Activated CD8-positive, alpha-beta T cell treated with anti-CD3 and anti-CD28 coated beads, Interleukin-2, amount 10 ng/mL, durations not matched to agents 7 days and 5 days (primary cell): ENCODE measurements around the gene DNAL4. TPM values are rescaled to one million over a fixed set of nuclear protein-coding genes. Genes with fewer than 3 reads are reported as not detected.

Experiments
- ATAC-seq: fragments of 150-1000 bp; cut with Tn5 transposase; one replicate; pipeline ENCODE4 v1.10.0; 2021; ENCODE audit warnings: moderate library complexity
- CTCF ChIA-PET: fragments of 350-600 bp; sonication (Branson Sonifier 250); formaldehyde crosslinking; loops from one replicate; lab custom pipeline; 2021; ENCODE audit warnings: antibody characterized with exemption; lab: Charles Lee
- POLR2A ChIA-PET: fragments of 350-600 bp; sonication (Branson Sonifier 250); formaldehyde crosslinking; loops from one replicate; lab custom pipeline; 2021; ENCODE audit warnings: antibody characterized with exemption; lab: Charles Lee
- DNase-seq: peaks from one replicate; pipeline ENCODE4 v3.0.0-alpha.2; 2020
- H3K27ac Mint-ChIP-seq: one replicate; pipeline ENCODE4 v1.8.0; 2021; ENCODE audit warnings: mild to moderate bottlenecking, mixed read lengths
- H3K27me3 Mint-ChIP-seq: one replicate; pipeline ENCODE4 v1.8.0; 2021; ENCODE audit warnings: low read depth, mixed read lengths
- H3K36me3 Mint-ChIP-seq: one replicate; pipeline ENCODE4 v1.8.0; 2021; ENCODE audit warnings: low read depth, mixed read lengths
- H3K4me1 Mint-ChIP-seq: one replicate; pipeline ENCODE4 v1.8.0; 2021; ENCODE audit warnings: low read depth, mixed read lengths
- H3K4me3 Mint-ChIP-seq: one replicate; pipeline ENCODE4 v1.8.0; 2021; ENCODE audit warnings: mild to moderate bottlenecking, mixed read lengths
- H3K9me3 Mint-ChIP-seq: one replicate; pipeline ENCODE4 v1.8.0; 2022; ENCODE audit warnings: mixed read lengths; ENCODE audit not compliant: insufficient read depth
- total RNA-seq, 2 experiments: library from RNA; stranded (reverse); gene quantifications; one replicate each; pipeline ENCODE4 v1.2.3, GENCODE V29; 2021

DNAL4 gene
- total RNA-seq, 2 experiments from 2014 or later = 8.0 to 8.6 TPM

DNA sequence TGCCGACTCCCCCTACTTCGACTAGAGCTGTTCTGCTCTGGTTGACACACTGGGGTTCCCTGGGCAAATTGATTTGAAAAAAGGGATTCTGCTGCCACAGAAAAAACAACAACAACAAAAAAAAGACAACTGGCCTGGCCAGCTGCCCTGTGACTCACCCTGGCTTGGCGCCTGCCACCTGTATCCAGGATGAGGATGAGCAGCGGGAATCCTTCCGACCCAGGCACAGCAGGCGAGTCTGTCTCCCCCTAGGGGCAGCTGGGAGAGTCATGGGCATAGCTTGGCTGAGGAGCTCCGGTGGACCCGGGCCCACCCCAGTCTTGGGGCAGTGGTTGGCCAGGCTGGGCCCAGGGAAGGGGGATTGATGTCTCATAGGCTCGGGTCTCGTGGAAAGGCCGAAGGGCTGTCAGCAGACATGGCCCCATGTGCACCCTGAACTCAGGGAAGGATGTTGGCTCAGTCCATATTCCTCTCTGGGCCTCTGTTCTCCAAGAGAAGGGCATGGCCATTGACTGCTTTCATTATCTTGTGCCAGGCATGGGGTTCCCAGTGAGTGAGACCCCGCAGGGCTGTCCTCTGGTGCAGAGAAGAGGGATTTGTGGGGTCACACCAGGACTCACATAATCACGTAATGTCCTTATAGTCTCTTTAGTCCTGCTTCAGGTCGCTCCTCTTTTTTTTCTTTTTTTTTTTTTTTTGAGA is 27.7 kb downstream of the DNAL4 start:
- ATAC-seq = peak; percentile 62
- H3K27ac Mint-ChIP-seq = no peak overlapping the region
- no peak overlapping the region for H3K4me3 Mint-ChIP-seq
- no peaks in the 10 kb centered on the region for H3K9me3 Mint-ChIP-seq
- H3K4me1 Mint-ChIP-seq = peaks cover 3% of the 10 kb centered on the region
- POLR2A ChIA-PET = interaction anchor here (1.4 kb wide), 1 partner anchor 33 kb away, joined by 5 read pairs; no protein-coding TSS in a partner anchor
- peak; percentile 46 for DNase-seq
- H3K27me3 Mint-ChIP-seq = no peaks in the 10 kb centered on the region
- H3K36me3 Mint-ChIP-seq = no peaks in the 10 kb centered on the region
- CTCF ChIA-PET = interaction anchor here (0.6 to 2.7 kb wide), 20 partner anchors 9 to 448 kb away, joined by 3 to 8 read pairs (median 4); partner anchors contain the start of gene SUN2

- Mint-ChIP-seq H3K9me3 (no peaks in the 10 kb centered on the region), H3K4me1 (peaks cover 30% of the 10 kb centered on the region), H3K36me3 (peaks cover 7% of the 10 kb centered on the region), H3K27ac (no peak overlapping the region), H3K27me3 (no peaks in the 10 kb centered on the region), H3K4me3 (no peak overlapping the region)
- ATAC-seq = no peak
- DNase-seq = no peak
- POLR2A ChIA-PET = no interaction called here
- CTCF ChIA-PET = no interaction called here
Observed at GRCh38 chr22:38762551-38762983, 31.4 kb downstream of the DNAL4 start.

DNA sequence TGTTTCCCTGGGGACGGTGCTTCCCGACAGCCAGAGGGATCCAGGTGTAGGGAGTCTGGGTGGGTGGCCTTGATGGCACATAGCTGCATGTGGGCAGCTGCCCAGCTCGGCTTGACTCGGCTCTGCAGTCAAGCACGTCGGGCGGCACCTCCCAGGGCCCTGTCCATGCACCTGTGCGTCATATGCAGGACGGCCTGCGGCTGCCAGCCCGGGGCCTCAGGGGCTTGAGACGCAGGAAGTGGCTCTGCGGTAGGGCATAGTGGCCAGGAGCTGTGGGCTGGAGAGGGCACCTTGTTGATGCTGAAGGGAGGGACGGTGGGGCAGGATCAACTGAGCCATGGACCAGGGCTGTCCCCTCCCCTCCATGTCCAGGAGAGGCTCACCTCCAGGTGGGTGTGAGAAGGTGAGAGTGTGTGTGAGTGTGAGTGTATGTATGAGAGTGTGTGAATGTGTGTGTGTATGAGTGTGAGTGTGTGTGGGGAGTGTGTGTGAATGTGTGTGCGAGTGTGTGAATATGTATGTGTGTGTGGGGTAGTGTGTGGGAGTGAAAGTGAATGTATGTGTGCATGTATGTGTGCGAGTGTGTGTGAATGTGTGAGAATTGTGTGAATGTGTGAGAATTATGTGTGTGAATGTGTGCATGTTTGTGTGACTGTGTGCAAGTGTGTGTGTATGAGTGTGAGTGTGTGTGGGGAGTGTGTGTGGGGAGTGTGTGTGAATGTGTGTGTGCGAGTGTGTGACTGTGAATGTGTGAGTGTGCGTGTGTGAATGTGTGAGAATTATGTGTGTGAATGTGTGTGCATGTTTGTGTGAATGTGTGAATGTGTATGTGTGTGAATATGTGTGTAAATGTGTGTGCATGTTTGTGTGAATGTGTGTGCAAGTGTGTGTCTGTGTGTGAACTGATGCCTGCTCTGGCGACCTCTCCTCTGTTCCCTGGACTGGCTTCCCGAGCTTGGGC is 32.5 kb downstream of the DNAL4 start:
- Mint-ChIP-seq H3K27ac (no peak overlapping the region), H3K9me3 (no peaks in the 10 kb centered on the region), H3K27me3 (no peaks in the 10 kb centered on the region), H3K4me3 (no peak overlapping the region), H3K36me3 (peaks cover 18% of the 10 kb centered on the region), H3K4me1 (peaks cover 36% of the 10 kb centered on the region)
- ChIA-PET CTCF (no interaction called here), POLR2A (interaction anchor here (1.1 to 1.4 kb wide), 2 partner anchors 10 to 15 kb away, joined by 3 to 4 read pairs; no protein-coding TSS in a partner anchor)
- ATAC-seq (no peak), DNase-seq (no peak)

DNA sequence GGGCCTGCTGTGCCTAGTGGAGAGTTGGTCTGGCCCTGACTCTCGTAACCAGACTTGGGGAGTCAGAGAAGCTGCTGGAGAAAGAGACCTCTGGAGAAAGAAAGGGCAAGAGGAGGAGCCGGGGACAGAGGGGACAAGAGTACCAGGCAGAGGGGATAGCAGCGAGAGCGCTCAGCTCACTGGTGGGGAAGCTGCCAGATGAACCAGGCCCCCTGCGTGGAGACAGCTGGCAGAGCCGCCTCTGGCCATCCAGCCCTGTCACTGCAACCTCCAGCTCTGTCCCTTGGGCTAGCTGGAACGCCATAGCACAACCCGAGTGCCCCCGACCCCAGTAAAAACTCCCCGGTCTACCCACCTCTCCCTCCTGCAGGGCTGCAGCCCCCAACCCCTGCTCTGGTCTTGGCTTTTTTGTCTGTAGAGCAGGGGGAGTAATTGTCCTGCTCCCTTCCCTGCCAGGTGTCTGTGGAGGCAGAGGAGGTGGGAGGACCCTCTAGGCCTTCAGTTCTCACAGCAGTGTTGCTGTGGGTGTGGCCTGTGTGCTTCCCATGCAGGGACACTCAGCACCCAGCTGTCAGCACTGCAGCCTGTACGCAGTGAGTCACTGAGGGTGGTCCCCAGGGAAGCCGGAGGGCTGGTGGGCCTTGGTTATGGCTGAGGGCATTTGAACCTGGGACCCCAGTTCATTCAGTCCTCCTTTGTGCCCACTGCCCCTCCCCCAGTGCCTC is 33.3 kb downstream of the DNAL4 start:
- Mint-ChIP-seq H3K4me1 (peaks cover 33% of the 10 kb centered on the region), H3K36me3 (peaks cover 18% of the 10 kb centered on the region), H3K4me3 (no peak overlapping the region), H3K27me3 (no peaks in the 10 kb centered on the region), H3K9me3 (no peaks in the 10 kb centered on the region), H3K27ac (peak overlapping the region; percentile 44)
- DNase-seq (no peak), ATAC-seq (no peak)
- ChIA-PET POLR2A (interaction anchor here (1.4 kb wide), 1 partner anchor 15 kb away, joined by 4 read pairs; no protein-coding TSS in a partner anchor), CTCF (interaction anchor here (2.8 kb wide), 1 partner anchor 8 kb away, joined by 17 read pairs; no protein-coding TSS in a partner anchor)

- H3K36me3 Mint-ChIP-seq = peaks cover 31% of the 10 kb centered on the region
- H3K4me1 Mint-ChIP-seq = peaks cover 33% of the 10 kb centered on the region
- CTCF ChIA-PET = interaction anchor here (1.0 to 2.8 kb wide), 3 partner anchors 10 to 34 kb away, joined by 4 to 17 read pairs (median 4); no protein-coding TSS in a partner anchor
- POLR2A ChIA-PET = interaction anchor here (1.3 to 15.1 kb wide), 3 partner anchors 10 to 23 kb away, joined by 4 to 307 read pairs (median 4); no protein-coding TSS in a partner anchor
- H3K27me3 Mint-ChIP-seq = no peaks in the 10 kb centered on the region
- peak overlapping the region; percentile 83 for H3K27ac Mint-ChIP-seq
- no peaks in the 10 kb centered on the region for H3K9me3 Mint-ChIP-seq
- H3K4me3 Mint-ChIP-seq = no peak overlapping the region
- ATAC-seq = no peak
- DNase-seq = no peak
Observed at GRCh38 chr22:38759005-38759404, 34.9 kb downstream of the DNAL4 start.

GRCh38 chr22:38758276-38758945 is 35.5 kb downstream of the DNAL4 start:
- CTCF ChIA-PET = interaction anchor here (1.0 to 2.8 kb wide), 4 partner anchors 8 to 33 kb away, joined by 4 to 17 read pairs (median 4); no protein-coding TSS in a partner anchor
- no peaks in the 10 kb centered on the region for H3K27me3 Mint-ChIP-seq
- POLR2A ChIA-PET = interaction anchor here (0.8 to 15.1 kb wide), 4 partner anchors 11 to 77 kb away, joined by 3 to 307 read pairs (median 4); partner anchors contain the start of gene TOMM22
- H3K9me3 Mint-ChIP-seq = no peaks in the 10 kb centered on the region
- peak overlapping the region; percentile 83 for H3K27ac Mint-ChIP-seq
- peak overlapping the region; percentile 97 for H3K4me3 Mint-ChIP-seq
- H3K4me1 Mint-ChIP-seq = peaks cover 34% of the 10 kb centered on the region
- H3K36me3 Mint-ChIP-seq = peaks cover 37% of the 10 kb centered on the region
- DNase-seq (peak; percentile 66), ATAC-seq (no peak)

- POLR2A ChIA-PET = interaction anchor here (0.8 to 15.1 kb wide), 2 partner anchors 22 to 36 kb away, joined by 3 to 307 read pairs; no protein-coding TSS in a partner anchor
- CTCF ChIA-PET = interaction anchor here (1.3 to 2.0 kb wide), 4 partner anchors 9 to 112 kb away, joined by 4 to 11 read pairs (median 6); no protein-coding TSS in a partner anchor
- DNase-seq (no peak), ATAC-seq (no peak)
- H3K36me3 Mint-ChIP-seq = peaks cover 45% of the 10 kb centered on the region
- peak overlapping the region; percentile 95 for H3K27ac Mint-ChIP-seq
- no peaks in the 10 kb centered on the region for H3K9me3 Mint-ChIP-seq
- peaks cover 39% of the 10 kb centered on the region for H3K4me1 Mint-ChIP-seq
- peak overlapping the region; percentile 97 for H3K4me3 Mint-ChIP-seq
- no peaks in the 10 kb centered on the region for H3K27me3 Mint-ChIP-seq
Observed at GRCh38 chr22:38757464-38757757, 36.5 kb downstream of the DNAL4 start.

- peak; percentile 33 for DNase-seq
- H3K27ac Mint-ChIP-seq = peak overlapping the region; percentile 95
- no peak for ATAC-seq
- no peaks in the 10 kb centered on the region for H3K27me3 Mint-ChIP-seq
- H3K36me3 Mint-ChIP-seq = peaks cover 50% of the 10 kb centered on the region
- POLR2A ChIA-PET = interaction anchor here (0.8 to 15.1 kb wide), 6 partner anchors 21 to 563 kb away, joined by 3 to 307 read pairs (median 4); partner anchors contain the start of gene RPL3
- peaks cover 44% of the 10 kb centered on the region for H3K4me1 Mint-ChIP-seq
- H3K9me3 Mint-ChIP-seq = no peaks in the 10 kb centered on the region
- CTCF ChIA-PET = interaction anchor here (0.8 to 2.0 kb wide), 5 partner anchors 9 to 115 kb away, joined by 3 to 11 read pairs (median 6); partner anchors contain the start of gene CBX6
- peak overlapping the region; percentile 97 for H3K4me3 Mint-ChIP-seq
Observed at GRCh38 chr22:38756711-38757463, 37.1 kb downstream of the DNAL4 start.

- H3K9me3 Mint-ChIP-seq = no peaks in the 10 kb centered on the region
- CTCF ChIA-PET = interaction anchor here (0.8 to 2.0 kb wide), 5 partner anchors 10 to 116 kb away, joined by 3 to 11 read pairs (median 7); partner anchors contain the start of gene CBX6
- DNase-seq = peak; percentile 95
- POLR2A ChIA-PET = interaction anchor here (1.0 to 15.1 kb wide), 5 partner anchors 20 to 564 kb away, joined by 3 to 307 read pairs (median 4); partner anchors contain the start of gene RPL3
- peaks cover 52% of the 10 kb centered on the region for H3K4me1 Mint-ChIP-seq
- ATAC-seq = peak; percentile 76
- H3K27me3 Mint-ChIP-seq = no peaks in the 10 kb centered on the region
- H3K4me3 Mint-ChIP-seq = peak within 1 kb of the TSS; percentile 97
- peaks cover 59% of the 10 kb centered on the region for H3K36me3 Mint-ChIP-seq
- H3K27ac Mint-ChIP-seq = peak within 1 kb of the TSS; percentile 95
Observed at GRCh38 chr22:38755911-38756532, 37.9 kb downstream of the DNAL4 start, which contains the start of gene SUN2. TSS of gene SUN2 (minus strand) at chr22:38755998. CDS start at chr22:38752628, 3,370 bp downstream.
